HCT116 (cell line): ENCODE results near the gene MUC4. TPM values are rescaled to one million over a fixed set of nuclear protein-coding genes. Genes with fewer than 3 reads are reported as not detected.
"Not testable (repeated sequence)": the region's sequence is repeated elsewhere in the genome, so short reads cannot be mapped to it uniquely, and the experiment has no call there.

Experiments
- ATAC-seq: fragments of 200-7000 bp; cut with Tn5 transposase; 2 replicates; pipeline ENCODE4 v1.9.1; 2020; ENCODE audit warnings: mild to moderate bottlenecking, moderate library complexity
- BruUV-seq: library from RNA; stranded (reverse); fragments of 400-500 nt; replicated peaks from 2 replicates; lab custom pipeline; 2021; lab: Mats Ljungman, UMichigan
- CTCF ChIA-PET: fragments of 300-600 bp; sonication (Branson Sonifier 250); formaldehyde crosslinking; loops from one replicate; lab custom pipeline; 2021; ENCODE audit warnings: antibody characterized with exemption; lab: Charles Lee
- POLR2A ChIA-PET: fragments of 300-600, 350-600 bp; sonication (Branson Sonifier 250); formaldehyde crosslinking; loops from one replicate; lab custom pipeline; 2021; ENCODE audit warnings: antibody characterized with exemption; lab: Charles Lee
- RAD21 ChIA-PET, 2 experiments: fragments of 300-600 bp; sonication (Branson Sonifier 250); formaldehyde crosslinking; loops; one replicate each; lab custom pipeline; 2023; ENCODE audit warnings: low total read pairs in 2 of 2; ENCODE audit not compliant: uncharacterized antibody in 2 of 2, unreplicated experiment in 2 of 2, low non-redundant PET in 1 of 2; lab: Charles Lee
- DNase-seq: peaks from one replicate; pipeline ENCODE4 v3.0.0-alpha.2; 2010; ENCODE audit warnings: low read depth, low spot score
- H2AFZ ChIP-seq: fragments of 200-600 bp; shearing (Covaris generic), sonication (generic); 2 replicates; pipeline ENCODE4 v1.6.1; 2017; ENCODE audit warnings: low read depth, mixed run types, mixed read lengths, antibody characterized with exemption, low read length; ENCODE audit not compliant: poor library complexity, severe bottlenecking
- H3K27ac ChIP-seq: 2 replicates; pipeline ENCODE4 v1.5.1; 2012; ENCODE audit warnings: low read depth, low read length
- H3K27me3 ChIP-seq: fragments of 200-600 bp; sonication (generic); 2 replicates; pipeline ENCODE4 v1.6.1; 2016; ENCODE audit warnings: mixed run types, low read length, mixed read lengths; ENCODE audit not compliant: insufficient read depth
- H3K36me3 ChIP-seq, 2 experiments: fragments of 200-500 bp in 1 of 2; fragments of 200-600 bp in 1 of 2; sonication (Bioruptor generic) in 1 of 2; sonication (generic) in 1 of 2; 2 replicates each; pipeline versions ENCODE4 v1.5.1 to v1.6.1; 2014 to 2016; ENCODE audit warnings: low read length in 2 of 2, inconsistent platforms in 1 of 2, mixed read lengths in 1 of 2, mixed run types in 1 of 2; ENCODE audit not compliant: insufficient read depth in 2 of 2, control insufficient read depth in 1 of 2
- H3K4me1 ChIP-seq, 2 experiments: fragments of 200-600 bp in 1 of 2; sonication (generic) in 1 of 2; 2 replicates each; pipeline versions ENCODE4 v1.5.1 to v1.6.1; 2012 to 2017; ENCODE audit warnings: low read length in 2 of 2, inconsistent platforms in 1 of 2, mild to moderate bottlenecking in 1 of 2, mixed read lengths in 1 of 2, mixed run types in 1 of 2, moderate library complexity in 1 of 2; ENCODE audit not compliant: insufficient read depth in 2 of 2, control insufficient read depth in 1 of 2
- H3K4me2 ChIP-seq: fragments of 200-600 bp; sonication (generic); 2 replicates; pipeline ENCODE4 v1.6.1; 2017; ENCODE audit warnings: mixed run types, low read length, mixed read lengths
- H3K4me3 ChIP-seq, 2 experiments: fragments of 200-600 bp in 1 of 2; sonication (generic) in 1 of 2; replicated peaks in 1 of 2; 2 replicates each; pipeline ENCODE4 v1.5.1; 2011 to 2016; ENCODE audit warnings: low read length in 2 of 2, control low read depth in 1 of 2, low read depth in 1 of 2, mild to moderate bottlenecking in 1 of 2, mixed read lengths in 1 of 2, mixed run types in 1 of 2
- H3K79me2 ChIP-seq: fragments of 200-600 bp; sonication (generic); 2 replicates; pipeline ENCODE4 v1.6.1; 2017; ENCODE audit warnings: mild to moderate bottlenecking, mixed run types, low read length, moderate library complexity, mixed read lengths; ENCODE audit not compliant: insufficient read depth
- H3K9ac ChIP-seq: fragments of 200-600 bp; sonication (generic); 2 replicates; pipeline ENCODE4 v1.6.1; 2016; ENCODE audit warnings: low read length, mixed read lengths
- H3K9me2 ChIP-seq: fragments of 200-600 bp; sonication (generic), shearing (Covaris generic); 2 replicates; pipeline ENCODE4 v1.6.1; 2017; ENCODE audit warnings: mixed run types, mild to moderate bottlenecking, moderate library complexity; ENCODE audit not compliant: insufficient read depth
- H3K9me3 ChIP-seq, 2 experiments: fragments of 200-500 bp in 1 of 2; fragments of 200-600 bp in 1 of 2; sonication (Bioruptor generic) in 1 of 2; sonication (generic) in 1 of 2; 2 replicates each; pipeline ENCODE4 v1.6.1; 2014 to 2017; ENCODE audit warnings: low read length in 2 of 2, mixed read lengths in 2 of 2, inconsistent platforms in 1 of 2, low read depth in 1 of 2, mild to moderate bottlenecking in 1 of 2, mixed run types in 1 of 2, moderate library complexity in 1 of 2; ENCODE audit not compliant: control insufficient read depth in 1 of 2, insufficient read depth in 1 of 2
- H4K20me1 ChIP-seq: fragments of 200-600 bp; sonication (generic), shearing (Covaris generic); 2 replicates; pipeline ENCODE4 v1.6.1; 2017; ENCODE audit warnings: mixed run types, mild to moderate bottlenecking, moderate library complexity; ENCODE audit not compliant: insufficient read depth
- CEBPB ChIP-seq: IDR thresholded peaks from 2 replicates; pipeline ENCODE4 v1.6.1; 2012; ENCODE audit warnings: low read depth
- EZH2 ChIP-seq: fragments of 200-600 bp; sonication (generic); IDR thresholded peaks from 2 replicates; pipeline ENCODE4 v1.6.1; 2017; ENCODE audit warnings: antibody characterized with exemption, mixed run types
- intact Hi-C: fragments of 100-400 bp; cut with micrococcal nuclease; formaldehyde crosslinking; loops from 2 replicates; pipeline ENCODE4 v1.10.0; 2022
- total RNA-seq: library from RNA; stranded (reverse); gene quantifications from one replicate; pipeline ENCODE4 v1.2.1, GENCODE V29; 2021; ENCODE audit not compliant: unreplicated experiment

Gene MUC4
- total RNA-seq, 1 experiment from 2014 or later, result 0.64 TPM

GRCh38 chr3:195728789-195729188, 82.9 kb downstream of the MUC4 start:
- H2AFZ ChIP-seq, H3K79me2 ChIP-seq, H3K9me3 ChIP-seq, H3K9ac ChIP-seq, ATAC-seq, DNase-seq, H4K20me1 ChIP-seq, H3K4me1 ChIP-seq, H3K27ac ChIP-seq, POLR2A ChIA-PET, H3K9me2 ChIP-seq, BruUV-seq, H3K27me3 ChIP-seq, H3K36me3 ChIP-seq, H3K4me2 ChIP-seq, H3K4me3 ChIP-seq, RAD21 ChIA-PET, CTCF ChIA-PET, intact Hi-C loops: not testable (repeated sequence)

GRCh38 chr3:195727606-195728195, 84.0 kb downstream of the MUC4 start:
- DNase-seq, result no peak
- Histone ChIP-seq H4K20me1 (no peaks in the 10 kb centered on the region), H3K9me3 (no peaks in the 10 kb centered on the region), H3K9ac (no peak overlapping the region), H3K79me2 (no peaks in the 10 kb centered on the region), H3K4me2 (no peak overlapping the region), H3K4me3 (no peak overlapping the region), H2AFZ (no peak overlapping the region), H3K36me3 (no peaks in the 10 kb centered on the region), H3K9me2 (no peaks in the 10 kb centered on the region), H3K4me1 (peaks cover 0 to 4% of the 10 kb centered on the region in 2 experiments; a peak in 1 of 4 replicates), H3K27ac (no peak overlapping the region), H3K27me3 (no peaks in the 10 kb centered on the region)
- no peak for ATAC-seq
- intact Hi-C loops, result no loop called here
- RAD21 ChIA-PET, result no interaction called here
- BruUV-seq, result no TSS peak
- POLR2A ChIA-PET, result interaction anchor here (0.9 kb wide), 1 partner anchor 13 kb away, joined by 3 read pairs; no protein-coding TSS in a partner anchor
- TF ChIP-seq EZH2 (no peak), CEBPB (no peak)
- CTCF ChIA-PET, result no interaction called here

- H3K4me3 ChIP-seq, H3K27me3 ChIP-seq, intact Hi-C loops, H3K36me3 ChIP-seq, ATAC-seq, H3K9me3 ChIP-seq, H2AFZ ChIP-seq, H3K9ac ChIP-seq, H3K9me2 ChIP-seq, H3K4me2 ChIP-seq, RAD21 ChIA-PET, H3K79me2 ChIP-seq, DNase-seq, POLR2A ChIA-PET, H4K20me1 ChIP-seq, BruUV-seq, H3K4me1 ChIP-seq, H3K27ac ChIP-seq, CTCF ChIA-PET: not testable (repeated sequence)
Measured at GRCh38 chr3:195725916-195726740, 85.6 kb downstream of the MUC4 start.

GRCh38 chr3:195724363-195724762, 87.4 kb downstream of the MUC4 start:
- POLR2A ChIA-PET, H4K20me1 ChIP-seq, ATAC-seq, H3K9me3 ChIP-seq, H3K79me2 ChIP-seq, H3K27me3 ChIP-seq, RAD21 ChIA-PET, H2AFZ ChIP-seq, CTCF ChIA-PET, H3K27ac ChIP-seq, H3K4me2 ChIP-seq, BruUV-seq, H3K9me2 ChIP-seq, H3K4me3 ChIP-seq, DNase-seq, H3K36me3 ChIP-seq, H3K9ac ChIP-seq: not testable (repeated sequence)
- intact Hi-C loops, result loop anchor here (5.0 kb wide), 1 partner anchor 107 kb away; no protein-coding TSS in a partner anchor
- H3K4me1 ChIP-seq, result peaks cover 10 to 19% of the 10 kb centered on the region in 2 experiments
